DMS53 treated with DMSO at 0.1 percent for 48 hours (cell line): ENCODE measurements around the gene C6orf58.
"Not testable (repeated sequence)": the region's sequence is repeated elsewhere in the genome, so short reads cannot be mapped to it uniquely, and the experiment has no call there.

ENCODE experiments used
- DNase-seq: peaks from one replicate; lab custom pipeline; 2025; ENCODE audit not compliant: unreplicated experiment; lab: John Stamatoyannopoulos, UW

C6orf58 gene

DNA sequence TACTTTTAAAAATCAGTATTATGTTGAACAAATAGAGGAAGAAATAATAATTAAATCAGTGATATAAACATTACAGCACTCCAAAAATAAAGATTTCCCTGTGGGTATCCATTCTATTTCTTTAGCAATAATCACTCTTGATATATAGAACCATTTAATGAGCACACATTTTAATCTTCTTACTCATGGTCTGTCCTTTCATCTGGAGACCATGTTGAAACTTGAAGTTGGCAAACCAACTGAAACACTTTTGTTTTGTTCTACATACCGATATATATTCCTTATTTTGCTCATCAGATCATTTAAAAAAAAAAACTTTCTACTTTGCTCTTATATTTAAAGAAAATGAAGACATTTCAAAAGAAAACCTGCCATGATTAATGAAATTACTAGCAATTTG, 13.4 kb downstream of the C6orf58 start:
- DNase-seq: no peak

- DNase-seq: peak; percentile 31
Observed at GRCh38 chr6:127592964-127593363, 16.0 kb downstream of the C6orf58 start.

- not testable (repeated sequence) for DNase-seq
Observed at GRCh38 chr6:127593456-127593855, 16.5 kb downstream of the C6orf58 start.

GRCh38 chr6:127606131-127606562, 29.2 kb downstream of the C6orf58 start:
- DNase-seq: peak; percentile 7

- no peak for DNase-seq
Observed at GRCh38 chr6:127608554-127609270, 31.7 kb downstream of the C6orf58 start.

DNA sequence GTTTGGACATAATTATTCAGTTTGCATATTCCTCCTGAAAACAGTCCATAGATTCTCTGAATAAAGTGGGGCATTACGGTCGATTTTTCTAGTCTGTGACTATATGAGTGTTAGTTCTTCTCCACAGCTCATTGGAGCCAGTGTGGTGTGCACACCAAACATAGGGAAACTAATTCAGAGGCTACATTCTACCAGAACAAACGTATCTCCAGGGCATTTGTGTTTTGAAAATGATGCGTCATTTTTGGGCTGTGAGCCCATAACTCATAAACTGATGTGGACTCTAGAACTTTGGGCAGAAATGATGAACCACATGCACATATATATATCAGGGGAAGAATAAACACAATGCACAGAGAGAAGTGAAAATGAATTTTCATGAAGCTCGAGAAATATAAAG, 41.8 kb downstream of the C6orf58 start:
- DNase-seq: no peak

DNA sequence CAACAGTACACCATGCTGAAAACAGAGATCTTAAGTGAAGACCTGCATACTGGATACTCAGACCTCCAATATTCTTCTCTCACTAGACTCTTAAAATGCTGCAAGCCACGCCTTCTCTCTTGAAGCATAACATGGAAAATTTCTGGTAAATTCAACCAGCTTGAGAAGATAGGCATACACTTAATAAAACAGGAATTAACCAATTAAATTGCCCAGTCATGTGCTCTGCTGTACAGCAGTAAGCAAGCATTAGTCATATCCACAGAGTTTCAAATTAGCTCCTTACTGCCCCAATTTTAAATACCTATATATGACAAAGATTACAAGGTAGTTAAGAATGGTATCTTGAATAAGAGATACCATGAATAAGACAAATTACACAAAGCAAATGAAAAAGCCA, 53.8 kb downstream of the C6orf58 start:
- no peak for DNase-seq

- no peak for DNase-seq
Observed at GRCh38 chr6:127634178-127634577, 57.2 kb downstream of the C6orf58 start.

DNA sequence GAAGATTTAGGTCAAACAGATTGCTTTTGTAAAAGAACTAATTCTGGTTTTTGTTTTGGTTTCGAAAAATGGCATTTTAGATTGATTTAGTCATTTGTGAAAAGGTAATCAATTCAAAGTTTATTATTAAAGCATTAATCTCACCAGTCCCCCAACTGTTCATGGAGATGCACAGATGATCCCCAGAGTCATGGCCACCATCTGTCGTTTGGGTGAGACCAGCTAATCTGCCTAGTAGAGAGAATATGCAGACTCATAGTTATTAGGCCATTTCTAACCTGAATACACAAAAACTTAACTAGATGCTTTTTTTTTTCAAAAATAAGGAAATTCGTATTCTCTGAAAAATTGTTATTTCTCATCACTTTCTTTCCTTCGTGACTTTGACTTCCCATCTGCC, 58.1 kb downstream of the C6orf58 start:
- no peak for DNase-seq

- DNase-seq: no peak
Observed at GRCh38 chr6:127637830-127638409, 60.9 kb downstream of the C6orf58 start.
